Hematopoietic multipotent progenitor cell treated with erythropoietin and hydrocortisone succinate and interleukin-3 and kit ligand, for 15 days (in vitro differentiated cells): ENCODE data around the gene TTL.
A peak's percentile ranks its signal among the peaks of the same experiment; 100 is the strongest.
"Not testable (repeated sequence)": the region's sequence is repeated elsewhere in the genome, so short reads cannot be mapped to it uniquely, and the experiment has no call there.

Experiments
- DNase-seq: peaks from one replicate; pipeline ENCODE4 v3.0.0-alpha.2; 2015; ENCODE audit warnings: low spot score

Gene TTL

GRCh38 chr2:112474844-112475486 is 7.0 kb upstream of the TTL start:
- no peak for DNase-seq

- no peak for DNase-seq
Measured at GRCh38 chr2:112476434-112476833, 5.5 kb upstream of the TTL start.

- no peak for DNase-seq
Measured at GRCh38 chr2:112480530-112481049, 1.4 kb upstream of the TTL start.

GRCh38 chr2:112481050-112481527 is 867 bp upstream of the TTL start:
- DNase-seq: peak; percentile 87

GRCh38 chr2:112482309-112483041 is 519 bp downstream of the TTL start:
- DNase-seq: peak; percentile 20

- no peak for DNase-seq
Measured at GRCh38 chr2:112483042-112483473, 1.1 kb downstream of the TTL start.

- no peak for DNase-seq
Measured at GRCh38 chr2:112483831-112484230, 1.9 kb downstream of the TTL start.

GRCh38 chr2:112485849-112486248 is 3.9 kb downstream of the TTL start:
- DNase-seq: no peak

GRCh38 chr2:112486895-112487294 is 4.9 kb downstream of the TTL start:
- no peak for DNase-seq

- no peak for DNase-seq
Measured at GRCh38 chr2:112487444-112487961, 5.5 kb downstream of the TTL start.

- no peak for DNase-seq
Measured at GRCh38 chr2:112488201-112488600, 6.2 kb downstream of the TTL start.

- no peak for DNase-seq
Measured at GRCh38 chr2:112491946-112492345, 10.0 kb downstream of the TTL start.

- DNase-seq: no peak
Measured at GRCh38 chr2:112493048-112493447, 11.1 kb downstream of the TTL start.

- DNase-seq: no peak
Measured at GRCh38 chr2:112493858-112494648, 12.1 kb downstream of the TTL start.

GRCh38 chr2:112494828-112495227 is 12.9 kb downstream of the TTL start:
- no peak for DNase-seq

GRCh38 chr2:112495878-112496277 is 13.9 kb downstream of the TTL start:
- DNase-seq: not testable (repeated sequence)

GRCh38 chr2:112500850-112501484 is 19.0 kb downstream of the TTL start:
- DNase-seq: peak; percentile 66

GRCh38 chr2:112509239-112509998 is 27.5 kb downstream of the TTL start:
- not testable (repeated sequence) for DNase-seq

GRCh38 chr2:112516801-112517200 is 34.8 kb downstream of the TTL start:
- DNase-seq: no peak

- DNase-seq: no peak
Measured at GRCh38 chr2:112518807-112519206, 36.9 kb downstream of the TTL start.

- no peak for DNase-seq
Measured at GRCh38 chr2:112519506-112519905, 37.5 kb downstream of the TTL start.
